Measurements from ENCODE around the gene IFRD2.
A peak's percentile ranks its signal among the peaks of the same experiment; 100 is the strongest.

The IFRD2 gene

DNA sequence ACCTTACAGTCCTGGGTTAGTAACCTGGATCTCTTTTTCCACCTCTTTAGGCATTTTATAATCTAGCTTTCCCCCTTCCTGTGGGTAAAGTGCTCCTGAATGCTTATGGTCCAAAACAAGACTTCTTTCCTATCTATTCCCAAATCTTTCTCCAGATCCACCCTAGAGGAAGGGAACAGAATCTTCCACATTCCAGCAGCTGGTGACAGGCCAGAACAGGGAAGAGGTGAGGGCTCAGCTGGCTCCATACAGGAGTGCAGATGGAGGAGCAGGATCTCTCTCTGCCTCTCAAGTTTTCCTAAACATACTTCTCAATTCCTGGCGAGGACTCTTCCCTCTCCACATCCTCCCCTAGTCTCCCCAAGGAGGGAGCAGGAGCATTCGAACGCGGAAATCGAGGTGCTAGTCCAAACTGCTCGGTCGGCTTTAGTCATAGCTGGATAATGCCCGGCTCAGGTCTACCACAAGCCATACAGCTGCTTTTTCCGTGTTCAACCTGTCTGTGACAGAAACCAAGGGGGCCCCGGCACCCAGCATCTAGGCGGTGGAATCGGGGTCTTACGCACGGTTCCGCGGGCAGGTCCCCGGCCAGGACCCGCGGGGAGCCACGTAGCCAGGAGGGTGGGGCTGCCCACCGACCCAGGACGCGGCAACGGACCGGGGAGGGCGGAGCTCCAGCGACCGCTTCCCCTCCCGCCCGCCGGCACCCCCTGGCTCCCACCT lies 44.4 kb upstream of the IFRD2 start:
- Histone ChIP-seq H3K27ac (0 out of 2 replicates have a peak overlapping the region, but pooled peaks have one; percentile 36), H3K9me3 (ENCODE audit: low read depth, low read length) (no peaks in the 10 kb centered on the region)

GRCh38 chr3:50334339-50335075 lies 42.3 kb upstream of the IFRD2 start:
- Histone ChIP-seq H3K36me3 (ENCODE audit: insufficient read depth, low read length) (peaks cover 18% of the 10 kb centered on the region; the same call in 1 of the 2 replicates), H3K9ac (ENCODE audit: insufficient read length) (no peak overlapping the region), H3K9me3 (ENCODE audit: low read depth, low read length) (no peaks in the 10 kb centered on the region), H3K4me3 (no peak overlapping the region), H3K27ac (no peak overlapping the region)
- no peak for DNase-seq (ENCODE audit: low read depth, low spot score)
- TF ChIP-seq FOXP2 (optimal IDR thresholded peaks at IDR 0.05; ENCODE audit: control extremely low read depth, extremely low read length, insufficient read depth) (no peak), POLR2AphosphoS5 (IDR thresholded peaks at IDR 0.05; ENCODE audit: borderline replicate concordance, low read depth, low read length) (no peak), EZH2 (IDR thresholded peaks at IDR 0.05) (no peak)

More for the DNA sequence above, 44.4 kb upstream of the IFRD2 start:
- Histone ChIP-seq H3K9ac (ENCODE audit: insufficient read length) (peak overlapping the region; percentile 94), H3K36me3 (ENCODE audit: insufficient read depth, low read length) (peaks cover 7% of the 10 kb centered on the region; the same call in 1 of the 2 replicates), H3K4me3 (peak overlapping the region; percentile 86)
- DNase-seq (ENCODE audit: low read depth, low spot score): no peak
- TF ChIP-seq FOXP2 (optimal IDR thresholded peaks at IDR 0.05; ENCODE audit: control extremely low read depth, extremely low read length, insufficient read depth): no peak
- no peak for TF ChIP-seq EZH2 (IDR thresholded peaks at IDR 0.05)
- no peak for TF ChIP-seq POLR2AphosphoS5 (IDR thresholded peaks at IDR 0.05; ENCODE audit: borderline replicate concordance, low read depth, low read length)

GRCh38 chr3:50333744-50334328 lies 41.6 kb upstream of the IFRD2 start:
- Histone ChIP-seq H3K9me3 (ENCODE audit: low read depth, low read length) (no peaks in the 10 kb centered on the region), H3K27ac (no peak overlapping the region), H3K4me3 (no peak overlapping the region), H3K36me3 (ENCODE audit: insufficient read depth, low read length) (peaks cover 18% of the 10 kb centered on the region; the same call in 1 of the 2 replicates), H3K9ac (ENCODE audit: insufficient read length) (no peak overlapping the region)
- DNase-seq (ENCODE audit: low read depth, low spot score): no peak
- no peak for TF ChIP-seq EZH2 (IDR thresholded peaks at IDR 0.05)
- no peak for TF ChIP-seq FOXP2 (optimal IDR thresholded peaks at IDR 0.05; ENCODE audit: control extremely low read depth, extremely low read length, insufficient read depth)
- TF ChIP-seq POLR2AphosphoS5 (IDR thresholded peaks at IDR 0.05; ENCODE audit: borderline replicate concordance, low read depth, low read length): no peak

GRCh38 chr3:50331364-50331907 lies 39.2 kb upstream of the IFRD2 start:
- H3K9me3 ChIP-seq (ENCODE audit: low read depth, low read length): no peaks in the 10 kb centered on the region
- H3K9ac ChIP-seq (ENCODE audit: insufficient read length): no peak overlapping the region
- no peak overlapping the region for H3K4me3 ChIP-seq
- peaks cover 18% of the 10 kb centered on the region; the same call in 1 of the 2 replicates for H3K36me3 ChIP-seq (ENCODE audit: insufficient read depth, low read length)
- TF ChIP-seq POLR2AphosphoS5 (IDR thresholded peaks at IDR 0.05; ENCODE audit: borderline replicate concordance, low read depth, low read length): no peak
- no peak for TF ChIP-seq EZH2 (IDR thresholded peaks at IDR 0.05)
- TF ChIP-seq FOXP2 (optimal IDR thresholded peaks at IDR 0.05; ENCODE audit: control extremely low read depth, extremely low read length, insufficient read depth): no peak
- H3K27ac ChIP-seq: no peak overlapping the region
- no peak for DNase-seq (ENCODE audit: low read depth, low spot score)

- no peak for DNase-seq (ENCODE audit: low read depth, low spot score)
- Histone ChIP-seq H3K9me3 (ENCODE audit: low read depth, low read length) (no peaks in the 10 kb centered on the region), H3K9ac (ENCODE audit: insufficient read length) (no peak overlapping the region), H3K4me3 (no peak overlapping the region), H3K27ac (no peak overlapping the region), H3K36me3 (ENCODE audit: insufficient read depth, low read length) (peaks cover 18% of the 10 kb centered on the region; the same call in 1 of the 2 replicates)
- TF ChIP-seq POLR2AphosphoS5 (IDR thresholded peaks at IDR 0.05; ENCODE audit: borderline replicate concordance, low read depth, low read length): no peak
- TF ChIP-seq FOXP2 (optimal IDR thresholded peaks at IDR 0.05; ENCODE audit: control extremely low read depth, extremely low read length, insufficient read depth): no peak
- TF ChIP-seq EZH2 (IDR thresholded peaks at IDR 0.05): no peak
These were observed 38.1 kb upstream of the IFRD2 start for GRCh38 chr3:50330330-50330729.

GRCh38 chr3:50327943-50328691 lies 35.9 kb upstream of the IFRD2 start, which contains the start of gene TUSC2:
Gene TUSC2, minus strand, starts transcription at chr3:50328223. Its CDS starts 124 bp downstream, at chr3:50328099.
- no peak for TF ChIP-seq EZH2 (IDR thresholded peaks at IDR 0.05)
- no peak for TF ChIP-seq FOXP2 (optimal IDR thresholded peaks at IDR 0.05; ENCODE audit: control extremely low read depth, extremely low read length, insufficient read depth)
- peak; percentile 87 for TF ChIP-seq POLR2AphosphoS5 (IDR thresholded peaks at IDR 0.05; ENCODE audit: borderline replicate concordance, low read depth, low read length)
- peak within 1 kb of the TSS; percentile 87 for H3K9ac ChIP-seq (ENCODE audit: insufficient read length)
- H3K27ac ChIP-seq: peak within 1 kb of the TSS; percentile 62
- peaks cover 18% of the 10 kb centered on the region; the same call in 1 of the 2 replicates for H3K36me3 ChIP-seq (ENCODE audit: insufficient read depth, low read length)
- H3K4me3 ChIP-seq: peak within 1 kb of the TSS; percentile 81
- DNase-seq (ENCODE audit: low read depth, low spot score): no peak
- no peaks in the 10 kb centered on the region for H3K9me3 ChIP-seq (ENCODE audit: low read depth, low read length)

DNA sequence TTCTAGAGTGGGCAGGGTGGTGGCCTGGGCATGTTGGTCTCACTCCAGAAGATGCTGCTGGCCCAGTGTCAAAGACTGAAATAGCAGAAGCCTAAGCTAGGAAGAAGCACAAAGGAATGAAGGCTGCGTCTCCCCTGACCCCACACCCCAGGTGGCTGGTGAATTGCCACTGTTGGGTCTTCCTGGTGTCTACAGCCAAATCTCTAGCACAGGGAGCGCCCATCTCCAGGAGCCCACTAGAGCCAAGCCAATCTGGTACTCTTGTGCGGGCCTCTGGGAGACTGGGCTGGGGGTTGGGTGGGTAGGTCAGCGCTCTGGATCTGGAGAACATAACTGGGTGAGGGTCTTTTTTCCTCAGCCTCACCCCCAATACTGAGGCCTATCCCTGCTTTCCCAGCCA lies 34.9 kb upstream of the IFRD2 start:
- TF ChIP-seq POLR2AphosphoS5 (IDR thresholded peaks at IDR 0.05; ENCODE audit: borderline replicate concordance, low read depth, low read length): no peak
- TF ChIP-seq EZH2 (IDR thresholded peaks at IDR 0.05): no peak
- TF ChIP-seq FOXP2 (optimal IDR thresholded peaks at IDR 0.05; ENCODE audit: control extremely low read depth, extremely low read length, insufficient read depth): no peak
- DNase-seq (ENCODE audit: low read depth, low spot score): no peak
- Histone ChIP-seq H3K36me3 (ENCODE audit: insufficient read depth, low read length) (peaks cover 17% of the 10 kb centered on the region; the same call in 1 of the 2 replicates), H3K4me3 (peak overlapping the region; percentile 81), H3K9ac (ENCODE audit: insufficient read length) (peak overlapping the region; percentile 87), H3K27ac (no peak overlapping the region), H3K9me3 (ENCODE audit: low read depth, low read length) (no peaks in the 10 kb centered on the region)
